Neural cell (in vitro differentiated cells): ENCODE data around the gene CA9.

Source experiments
- CTCF ChIP-seq: fragments of 450-650 bp; IDR thresholded peaks from 2 replicates; pipeline ENCODE4 v1.5.1; 2014; ENCODE audit warnings: antibody characterized with exemption, mild to moderate bottlenecking, moderate library complexity; ENCODE audit not compliant: poor library complexity, severe bottlenecking
- EP300 ChIP-seq: fragments of 450-650 bp; conservative IDR thresholded peaks from 2 replicates; pipeline ENCODE4 v1.6.1; 2014; ENCODE audit warnings: antibody characterized with exemption, mild to moderate bottlenecking, moderate library complexity; ENCODE audit not compliant: poor library complexity, severe bottlenecking
- EZH2 ChIP-seq: fragments of 200-600, 300-800 bp; shearing (Covaris generic), sonication (generic); IDR thresholded peaks from 2 replicates; pipeline ENCODE4 v1.6.1; 2014; ENCODE audit warnings: antibody characterized with exemption, low read length, borderline replicate concordance, mild to moderate bottlenecking; ENCODE audit not compliant: insufficient read depth, poor library complexity, severe bottlenecking
- MXI1 ChIP-seq: fragments of 450-650 bp; conservative IDR thresholded peaks from 2 replicates; pipeline ENCODE4 v1.6.1; 2014; ENCODE audit warnings: antibody characterized with exemption, mild to moderate bottlenecking; ENCODE audit not compliant: poor library complexity, severe bottlenecking
- POLR2AphosphoS5 ChIP-seq: IDR thresholded peaks from 2 replicates; pipeline ENCODE4 v1.6.1; 2012
- RAD21 ChIP-seq: fragments of 450-650 bp; conservative IDR thresholded peaks from 2 replicates; pipeline ENCODE4 v1.6.1; 2014; ENCODE audit warnings: antibody characterized with exemption, mild to moderate bottlenecking, moderate library complexity
- REST ChIP-seq: IDR thresholded peaks from 2 replicates; pipeline ENCODE4 v1.6.1; 2012; ENCODE audit warnings: borderline replicate concordance
- SMC3 ChIP-seq: fragments of 450-650 bp; conservative IDR thresholded peaks from 2 replicates; pipeline ENCODE4 v1.6.1; 2014; ENCODE audit warnings: antibody characterized with exemption, mild to moderate bottlenecking, moderate library complexity; ENCODE audit not compliant: poor library complexity

GRCh38 chr9:35689542-35690293 lies 16.0 kb downstream of the CA9 start, which contains the start of gene TPM2:
- TF ChIP-seq EZH2 (no peak), CTCF (no peak), REST (no peak), SMC3 (no peak), RAD21 (no peak), EP300 (no peak), POLR2AphosphoS5 (no peak), MXI1 (no peak)
